IMR-90 (cell line): Measurements from ENCODE around the gene INPP5A. TPM values are rescaled to one million over a fixed set of nuclear protein-coding genes. Genes with fewer than 3 reads are reported as not detected.

Source experiments
- ATAC-seq: fragments of 200-7000 bp; cut with Tn5 transposase; 2 replicates; pipeline ENCODE4 v1.9.1; 2020; ENCODE audit warnings: low read depth, mild to moderate bottlenecking, moderate library complexity
- BruUV-seq: library from RNA; stranded (reverse); fragments of 400-500 nt; replicated peaks from 2 replicates; lab custom pipeline; 2021; lab: Mats Ljungman, UMichigan
- CTCF ChIA-PET: fragments of 300-600 bp; formaldehyde crosslinking; extraction: SDS; loops from one replicate; lab custom pipeline; 2021; ENCODE audit warnings: antibody characterized with exemption; lab: Yijun Ruan, JAX
- POLR2A ChIA-PET: fragments of 300-600 bp; sonication (Branson Sonifier 250); formaldehyde crosslinking; loops from one replicate; lab custom pipeline; 2022; ENCODE audit warnings: antibody characterized with exemption; ENCODE audit not compliant: unreplicated experiment; lab: Charles Lee
- DNase-seq: peaks from one replicate; pipeline ENCODE4 v3.0.0; 2013
- H2AFZ ChIP-seq: replicated peaks from 2 replicates; pipeline ENCODE3; 2013; ENCODE audit warnings: low read length, mild to moderate bottlenecking; ENCODE audit not compliant: poor library complexity
- H2AK5ac ChIP-seq: 2 replicates; pipeline ENCODE4 v1.6.1; 2013; ENCODE audit warnings: low read depth, low read length, inconsistent platforms
- H2AK9ac ChIP-seq: replicated peaks from 2 replicates; pipeline ENCODE3; 2013; ENCODE audit warnings: mild to moderate bottlenecking, low read depth, low read length, moderate library complexity; ENCODE audit not compliant: poor library complexity
- H2BK120ac ChIP-seq: 2 replicates; pipeline ENCODE4 v1.6.1; 2013; ENCODE audit warnings: low read depth, low read length, inconsistent platforms
- H2BK15ac ChIP-seq: 3 replicates; pipeline ENCODE4 v1.6.1; 2013; ENCODE audit warnings: low read depth, low read length, inconsistent platforms
- H2BK20ac ChIP-seq: 2 replicates; pipeline ENCODE4 v1.6.1; 2013; ENCODE audit warnings: low read depth, mild to moderate bottlenecking, inconsistent platforms, low read length, moderate library complexity
- H2BK5ac ChIP-seq: 2 replicates; pipeline ENCODE4 v1.6.1; 2013; ENCODE audit warnings: mild to moderate bottlenecking, low read depth, low read length, inconsistent platforms; ENCODE audit not compliant: poor library complexity, severe bottlenecking
- H3K14ac ChIP-seq: replicated peaks from 2 replicates; pipeline ENCODE4 v1.6.1; 2013; ENCODE audit warnings: low read depth, low read length, inconsistent platforms
- H3K18ac ChIP-seq: 2 replicates; pipeline ENCODE4 v1.6.1; 2013; ENCODE audit warnings: low read depth, low read length, control low read depth
- H3K23ac ChIP-seq: 2 replicates; pipeline ENCODE4 v1.6.1; 2013; ENCODE audit warnings: low read depth, low read length, inconsistent platforms
- H3K27ac ChIP-seq: 2 replicates; pipeline ENCODE4 v1.5.1; 2013; ENCODE audit warnings: mild to moderate bottlenecking, control low read depth, low read length; ENCODE audit not compliant: insufficient read depth
- H3K27me3 ChIP-seq: 2 replicates; pipeline ENCODE4 v1.6.1; 2013; ENCODE audit warnings: low read length; ENCODE audit not compliant: control insufficient read depth, insufficient read depth
- H3K36me3 ChIP-seq: 2 replicates; pipeline ENCODE4 v1.6.1; 2013; ENCODE audit warnings: low read length, mixed read lengths; ENCODE audit not compliant: control insufficient read depth, insufficient read depth
- H3K4ac ChIP-seq: 2 replicates; pipeline ENCODE4 v1.6.1; 2013; ENCODE audit warnings: low read depth, low read length, inconsistent platforms
- H3K4me1 ChIP-seq: 2 replicates; pipeline ENCODE4 v1.6.1; 2013; ENCODE audit warnings: low read length, mixed read lengths; ENCODE audit not compliant: control insufficient read depth, insufficient read depth
- H3K4me2 ChIP-seq: 2 replicates; pipeline ENCODE4 v1.6.1; 2013; ENCODE audit warnings: low read depth, mild to moderate bottlenecking, control low read depth, low read length, moderate library complexity
- H3K4me3 ChIP-seq: 2 replicates; pipeline ENCODE4 v1.5.1; 2013; ENCODE audit warnings: low read depth, mild to moderate bottlenecking, control low read depth, low read length, moderate library complexity; ENCODE audit not compliant: insufficient read depth
- H3K56ac ChIP-seq: 2 replicates; pipeline ENCODE4 v1.6.1; 2013; ENCODE audit warnings: low read length, inconsistent platforms; ENCODE audit not compliant: insufficient read depth; ENCODE audit errors: extremely low read depth
- H3K79me1 ChIP-seq, 2 experiments: 2 replicates each; pipeline ENCODE4 v1.6.1; 2013; ENCODE audit warnings: low read length in 2 of 2, inconsistent platforms in 1 of 2, low read depth in 1 of 2
- H3K9ac ChIP-seq: 2 replicates; pipeline ENCODE4 v1.6.1; 2013; ENCODE audit warnings: low read depth, low read length, control low read depth
- H3K9me1 ChIP-seq: 2 replicates; pipeline ENCODE4 v1.6.1; 2013; ENCODE audit warnings: low read length, inconsistent platforms; ENCODE audit not compliant: insufficient read depth
- H3K9me3 ChIP-seq: 2 replicates; pipeline ENCODE4 v1.6.1; 2013; ENCODE audit warnings: low read length; ENCODE audit not compliant: control insufficient read depth, insufficient read depth
- H4K20me1 ChIP-seq: 2 replicates; pipeline ENCODE4 v1.6.1; 2013; ENCODE audit warnings: low read length, inconsistent platforms; ENCODE audit not compliant: insufficient read depth
- H4K5ac ChIP-seq: 2 replicates; pipeline ENCODE4 v1.6.1; 2013; ENCODE audit warnings: mild to moderate bottlenecking, low read depth, low read length, control low read depth
- H4K8ac ChIP-seq, 2 experiments: 2 replicates each; pipeline ENCODE4 v1.6.1; 2013; ENCODE audit warnings: low read depth in 2 of 2, low read length in 2 of 2, control low read depth in 1 of 2, inconsistent platforms in 1 of 2
- H4K91ac ChIP-seq: 2 replicates; pipeline ENCODE4 v1.6.1; 2013; ENCODE audit warnings: low read depth, low read length, inconsistent platforms; ENCODE audit not compliant: insufficient read depth
- CEBPB ChIP-seq: IDR thresholded peaks from 2 replicates; pipeline ENCODE4 v1.6.1; 2012; ENCODE audit warnings: low read depth, low read length, improper control_type of control experiment
- CHD1 ChIP-seq: IDR thresholded peaks from 2 replicates; pipeline ENCODE4 v1.6.1; 2012; ENCODE audit warnings: low read depth, low read length, improper control_type of control experiment
- CTCF ChIP-seq: conservative IDR thresholded peaks from 2 replicates; pipeline ENCODE4 v1.5.1; 2012; ENCODE audit warnings: mild to moderate bottlenecking, low read depth, low read length, improper control_type of control experiment
- ELK1 ChIP-seq: fragments of 150-350 bp; IDR thresholded peaks from 2 replicates; pipeline ENCODE4 v1.6.1; 2016; ENCODE audit warnings: low read depth, mild to moderate bottlenecking, low read length, moderate library complexity, borderline replicate concordance
- RAD21 ChIP-seq: IDR thresholded peaks from 2 replicates; pipeline ENCODE4 v1.6.1; 2012; ENCODE audit warnings: low read length, improper control_type of control experiment
- SMC3 ChIP-seq: fragments of 150-350 bp; IDR thresholded peaks from 2 replicates; pipeline ENCODE4 v1.6.1; 2016; ENCODE audit warnings: low read depth, mild to moderate bottlenecking, antibody characterized with exemption, low read length, moderate library complexity
- WGBS, 2 experiments: methylation state at CpG; one replicate each; pipeline versions ENCODE4 v1.1.5 to v1.1.7; 2013; ENCODE audit warnings: missing lambda C conversion rate in 2 of 2; ENCODE audit not compliant: insufficient read length in 1 of 2; ENCODE audit errors: extremely low coverage in 2 of 2; 5-methylcytosine and 5-hydroxymethylcytosine counted together
- dilution Hi-C: fragments of 300-500 bp; cut with HindIII; formaldehyde crosslinking; loops from one replicate; pipeline ENCODE4 v1.14.3; 2018; ENCODE audit warnings: low sequenced_read_pairs; ENCODE audit not compliant: unreplicated experiment
- in situ Hi-C: fragments of 300-500 bp; cut with MboI; formaldehyde crosslinking; loops from 3 replicates; pipeline ENCODE4 v1.14.3; 2019; ENCODE audit warnings: low sequenced_read_pairs, inconsistent platforms, mixed read lengths
- intact Hi-C: fragments of 100-400 bp; cut with micrococcal nuclease; formaldehyde crosslinking; loops from 2 replicates; pipeline ENCODE4 v1.10.0; 2022
- polyA plus RNA-seq, 3 experiments: library from polyadenylated mRNA; depleted of rRNA; stranded (reverse); fragments of >200 nt; gene quantifications; 2 replicates each; pipeline ENCODE4 v1.2.3, GENCODE V29; 2012; ENCODE audit warnings: low replicate concordance in 1 of 3
- total RNA-seq: library from RNA; depleted of rRNA; stranded (reverse); fragments of >200 nt; gene quantifications from 2 replicates; pipeline ENCODE4 v1.2.3, GENCODE V29; 2012

The INPP5A gene
- total and polyA plus RNA-seq, 2 of the 4 experiments (the other 2 are of a cell fraction): 21.4 to 36.7 TPM

- Histone ChIP-seq H3K56ac (no peak overlapping the region), H2AK9ac (no peak overlapping the region), H3K14ac (no peak overlapping the region), H3K9me3 (no peaks in the 10 kb centered on the region), H3K27ac (no peak overlapping the region), H3K9ac (no peak overlapping the region), H3K4me1 (no peaks in the 10 kb centered on the region), H3K4ac (no peak overlapping the region), H3K18ac (no peak overlapping the region), H3K23ac (no peak overlapping the region), H4K20me1 (no peaks in the 10 kb centered on the region), H3K4me3 (no peak overlapping the region), H3K79me1 (no peaks in the 10 kb centered on the region), H2BK120ac (no peak overlapping the region), H3K36me3 (no peaks in the 10 kb centered on the region), H3K27me3 (peaks cover 53% of the 10 kb centered on the region), H4K91ac (no peak overlapping the region), H2BK20ac (no peak overlapping the region), H3K4me2 (no peak overlapping the region), H2BK15ac (no peak overlapping the region), H4K5ac (no peak overlapping the region), H3K9me1 (no peaks in the 10 kb centered on the region), H2AFZ (no peak overlapping the region), H2BK5ac (no peak overlapping the region), H4K8ac (no peak overlapping the region), H2AK5ac (no peak overlapping the region)
- no peak for TF ChIP-seq CTCF
- TF ChIP-seq CHD1: no peak
- no peak for TF ChIP-seq CEBPB
- no peak for TF ChIP-seq SMC3
- TF ChIP-seq ELK1: no peak
- TF ChIP-seq RAD21: no peak
- dilution Hi-C loops (no loop called here), intact Hi-C loops (no loop called here), in situ Hi-C loops (no loop called here)
- 47% methylated on average over 3 of the region's 7 CpGs; no CpG with 5 or more reads in 1 of the 2 experiments for WGBS, 2 experiments
- ATAC-seq (no peak), DNase-seq (no peak)
- BruUV-seq: no TSS peak
- ChIA-PET POLR2A (no interaction called here), CTCF (interaction anchor here (1.4 kb wide), 1 partner anchor 136 kb away, joined by 3 read pairs; no protein-coding TSS in a partner anchor)
Observed at GRCh38 chr10:132790470-132790869, 252.9 kb downstream of the INPP5A start.
